GM19239 (cell line): Measurements from ENCODE around the gene FBF1.
"Not testable (repeated sequence)": the region's sequence is repeated elsewhere in the genome, so short reads cannot be mapped to it uniquely, and the experiment has no call there.

Source experiments
- DNase-seq: peaks from one replicate; pipeline ENCODE4 v3.0.0; 2011; ENCODE audit warnings: low spot score; ENCODE audit not compliant: insufficient read length
- FAIRE-seq: peaks from 2 replicates; lab custom pipeline; 2011; peaks lifted over from hg19 to GRCh38; lab: Jason Lieb, UNC

FBF1 gene

GRCh38 chr17:75897160-75898019 lies 43.5 kb downstream of the FBF1 start:
- FAIRE-seq (no peak), DNase-seq (no peak)

GRCh38 chr17:75896415-75897159 lies 44.3 kb downstream of the FBF1 start, which contains the start of gene TRIM65:
TRIM65 (minus strand) TSS chr17:75896951; CDS start chr17:75896937, 14 bp downstream.
- FAIRE-seq = peak; percentile 87
- peak; percentile 90 for DNase-seq

- FAIRE-seq (peak; percentile 85), DNase-seq (peak; percentile 32)
Measured at GRCh38 chr17:75895370-75896155, 45.3 kb downstream of the FBF1 start.

GRCh38 chr17:75894049-75894733 lies 46.7 kb downstream of the FBF1 start:
- no peak for FAIRE-seq
- no peak for DNase-seq

GRCh38 chr17:75893305-75894048 lies 47.4 kb downstream of the FBF1 start:
- FAIRE-seq (no peak), DNase-seq (no peak)

GRCh38 chr17:75892556-75893224 lies 48.2 kb downstream of the FBF1 start:
- DNase-seq (no peak), FAIRE-seq (no peak)

GRCh38 chr17:75891605-75892555 lies 49.0 kb downstream of the FBF1 start:
- FAIRE-seq (no peak), DNase-seq (no peak)

GRCh38 chr17:75891022-75891604 lies 49.7 kb downstream of the FBF1 start:
- FAIRE-seq = no peak

GRCh38 chr17:75889454-75889853 lies 51.4 kb downstream of the FBF1 start:
- FAIRE-seq (no peak), DNase-seq (no peak)

More at GRCh38 chr17:75891022-75891604, 49.7 kb downstream of the FBF1 start:
- no peak for DNase-seq

- DNase-seq (no peak), FAIRE-seq (no peak)
Measured at GRCh38 chr17:75888484-75888883, 52.4 kb downstream of the FBF1 start.

GRCh38 chr17:75885860-75886259 lies 55.0 kb downstream of the FBF1 start:
- not testable (repeated sequence) for FAIRE-seq

GRCh38 chr17:75885431-75885830 lies 55.4 kb downstream of the FBF1 start:
- FAIRE-seq (no peak), DNase-seq (no peak)

More at GRCh38 chr17:75885860-75886259, 55.0 kb downstream of the FBF1 start:
- DNase-seq = not testable (repeated sequence)

GRCh38 chr17:75881678-75882454 lies 59.0 kb downstream of the FBF1 start:
- DNase-seq (no peak), FAIRE-seq (no peak)

- no peak for FAIRE-seq
Measured at GRCh38 chr17:75880266-75880665, 60.6 kb downstream of the FBF1 start.

GRCh38 chr17:75878174-75878998 lies 62.5 kb downstream of the FBF1 start, which contains the start of gene TRIM47:
TRIM47 (minus strand) TSS chr17:75878581; CDS start chr17:75878548, 33 bp downstream.
- FAIRE-seq (no peak), DNase-seq (no peak)

More at GRCh38 chr17:75880266-75880665, 60.6 kb downstream of the FBF1 start:
- DNase-seq = no peak
